Measurements from ENCODE around the gene TBATA. TPM values are rescaled to one million over a fixed set of nuclear protein-coding genes. Genes with fewer than 3 reads are reported as not detected.
"Not testable (repeated sequence)": the region's sequence is repeated elsewhere in the genome, so short reads cannot be mapped to it uniquely, and the experiment has no call there.

Gene TBATA
- total RNA-seq, 1 donor: not detected

DNA sequence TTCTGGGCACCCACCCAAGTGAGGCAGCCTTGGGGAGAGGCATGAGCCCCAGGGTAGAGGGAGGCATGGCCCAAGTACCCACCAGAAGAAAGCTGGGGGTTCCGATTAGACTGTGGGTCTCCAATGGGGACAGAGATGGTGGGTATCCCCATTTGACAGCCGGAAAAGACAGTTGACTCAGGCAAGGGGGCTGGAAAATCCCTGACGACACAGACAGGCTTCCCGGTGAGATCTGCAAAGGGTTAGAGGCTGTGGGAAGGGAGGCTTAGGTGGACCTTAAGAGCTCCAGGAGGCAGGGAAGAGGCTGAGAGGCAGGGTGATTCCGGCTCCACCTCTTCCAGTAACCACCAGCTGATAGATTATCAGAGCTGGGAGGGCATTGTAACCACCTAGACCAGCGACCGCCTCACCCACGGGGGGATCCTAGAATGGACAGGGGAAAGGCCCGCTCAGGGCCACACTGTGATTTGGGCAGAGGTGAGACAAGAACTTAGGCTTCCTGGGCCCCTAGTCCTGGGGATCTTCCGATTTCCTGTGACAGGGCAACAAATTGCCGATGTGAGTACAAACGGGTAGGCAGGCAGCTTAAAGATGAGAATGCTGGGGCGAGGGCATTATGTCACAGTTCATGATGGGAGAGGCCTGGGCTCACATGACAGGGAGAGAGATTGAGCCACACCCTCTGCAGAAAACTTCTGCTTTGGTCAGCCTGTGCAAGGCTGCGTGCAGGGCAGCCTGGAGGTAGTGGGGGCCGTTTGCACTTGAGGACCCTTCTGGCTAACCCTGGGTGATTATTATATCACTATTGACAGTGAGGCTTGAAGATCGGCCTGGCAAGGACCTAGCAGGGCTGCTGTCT lies 5.4 kb downstream of the TBATA start:
- no peak for DNase-seq (ENCODE audit: low read depth in 2 of 3, low spot score in 2 of 3)

DNA sequence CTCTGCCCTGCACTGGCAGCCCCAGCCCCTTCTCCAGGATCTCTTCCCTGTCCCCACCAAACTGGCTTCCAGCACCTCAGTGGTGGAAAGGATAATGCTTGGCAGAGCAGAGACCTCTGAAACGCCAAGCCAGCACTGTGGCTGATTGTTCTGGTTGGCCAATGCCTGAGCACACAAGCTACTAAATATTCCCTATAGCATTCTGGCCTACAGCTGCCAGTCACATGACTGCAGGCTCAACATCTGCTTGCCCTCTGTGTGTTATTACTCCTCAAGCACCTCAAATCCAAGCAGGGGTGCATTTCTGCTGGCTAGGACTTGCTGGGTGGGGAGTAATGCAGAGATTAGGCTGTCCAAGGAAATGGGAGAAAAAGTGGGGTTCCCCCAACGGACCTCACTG lies 6.1 kb downstream of the TBATA start:
- no peak for DNase-seq (ENCODE audit: low read depth in 2 of 3, low spot score in 2 of 3)

DNA sequence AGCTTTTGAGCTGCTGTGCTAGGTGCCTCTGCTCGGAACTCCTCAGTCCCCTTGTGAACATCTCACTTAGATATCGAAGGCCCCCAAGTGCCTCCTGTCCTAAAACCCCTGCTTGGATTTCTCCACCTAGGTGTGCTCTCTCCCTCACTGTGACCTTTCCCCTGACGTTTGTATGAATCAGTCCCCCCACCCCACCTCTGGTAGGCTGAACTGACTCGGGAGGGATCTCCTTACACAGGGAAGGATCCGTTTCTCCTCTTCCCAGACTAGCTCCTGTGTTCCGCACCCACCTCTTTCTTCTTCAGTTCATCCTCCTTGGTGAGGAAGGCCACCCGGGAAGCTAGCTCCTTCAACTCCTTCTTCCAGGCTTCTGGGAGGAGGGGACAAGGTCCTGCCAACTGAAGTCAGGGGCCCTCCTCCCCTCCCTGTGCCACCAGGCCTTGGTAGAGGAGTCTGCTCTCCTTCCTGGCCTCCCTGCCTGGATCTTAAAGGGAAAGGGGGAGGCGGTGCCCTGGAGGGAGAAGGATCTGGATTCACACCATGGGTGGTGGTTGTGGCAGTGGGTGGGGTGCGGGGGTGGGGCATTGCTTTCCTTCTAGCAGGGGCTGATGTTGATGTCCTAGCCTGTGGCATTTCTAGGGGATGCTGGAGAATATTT lies 6.8 kb downstream of the TBATA start:
- DNase-seq (ENCODE audit: low read depth in 2 of 3, low spot score in 2 of 3): no peak

- no peak for DNase-seq (ENCODE audit: low read depth in 2 of 3, low spot score in 2 of 3)
Measured at GRCh38 chr10:70777063-70777875, 7.9 kb downstream of the TBATA start.

DNA sequence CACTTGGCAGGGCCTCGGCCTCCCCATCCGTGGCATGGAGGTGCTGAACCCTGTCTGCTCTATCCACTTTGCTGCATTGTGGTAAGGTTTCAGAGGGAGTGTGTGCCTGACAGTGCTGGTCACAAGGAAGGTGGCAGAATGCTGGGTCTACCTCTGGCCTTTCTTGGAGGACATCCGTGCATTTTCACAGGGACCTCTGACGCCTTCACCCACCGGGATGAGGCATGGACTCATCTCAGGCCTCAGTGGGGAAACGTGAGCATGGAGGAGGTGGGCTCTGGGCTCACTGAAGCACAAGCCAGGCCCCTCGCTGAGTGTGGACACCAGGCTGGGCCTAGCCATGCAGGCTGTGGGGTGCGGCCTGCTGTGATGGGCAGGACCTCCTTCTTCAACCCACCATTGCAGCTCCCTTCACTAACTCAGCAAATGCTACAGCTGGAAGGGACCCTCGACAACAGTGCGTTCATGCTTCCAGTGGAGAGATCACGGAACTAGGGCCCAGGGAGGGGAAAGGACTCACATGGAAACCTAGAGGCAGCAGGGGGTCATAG lies 8.6 kb downstream of the TBATA start:
- no peak for DNase-seq (ENCODE audit: low read depth in 2 of 3, low spot score in 2 of 3)

DNA sequence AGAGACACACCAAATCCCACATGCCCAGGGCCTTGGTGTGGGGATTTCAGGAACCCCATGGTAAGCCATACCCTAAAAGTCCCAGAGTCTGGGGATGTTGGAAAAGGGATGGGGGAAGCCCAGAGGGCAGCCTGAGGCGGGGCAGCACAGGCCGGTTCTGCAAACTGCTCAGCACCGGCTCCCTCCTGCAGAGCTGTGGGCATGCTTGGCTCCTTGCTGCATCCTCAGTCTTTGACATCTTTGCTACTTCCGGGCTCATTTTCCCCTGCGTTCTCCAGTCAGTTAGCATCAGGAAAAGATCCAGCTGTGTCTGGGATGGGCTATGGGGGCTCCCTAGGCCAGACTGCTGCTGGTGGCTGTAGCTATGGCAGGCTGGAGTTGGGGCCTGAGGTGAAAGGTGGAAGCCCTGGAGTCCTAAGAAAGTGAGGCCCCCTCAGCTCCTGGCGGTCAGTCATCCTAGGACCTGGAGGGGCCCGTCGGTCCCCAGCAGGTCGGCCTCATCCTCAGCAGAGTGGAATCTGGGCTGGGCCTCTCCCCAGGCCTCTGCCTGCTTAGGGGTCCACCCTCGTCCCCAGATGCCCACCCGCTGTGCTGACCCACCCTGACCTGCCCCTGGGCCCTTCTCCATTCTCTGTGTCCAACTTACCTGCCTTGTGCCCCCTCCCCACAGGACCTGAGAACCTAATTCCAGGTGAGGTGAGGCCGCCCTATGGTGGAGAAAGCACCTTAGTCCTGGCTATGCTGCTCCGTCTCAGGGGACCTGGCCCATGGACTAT lies 9.3 kb downstream of the TBATA start:
- DNase-seq (ENCODE audit: low read depth in 2 of 3, low spot score in 2 of 3): no peak

DNA sequence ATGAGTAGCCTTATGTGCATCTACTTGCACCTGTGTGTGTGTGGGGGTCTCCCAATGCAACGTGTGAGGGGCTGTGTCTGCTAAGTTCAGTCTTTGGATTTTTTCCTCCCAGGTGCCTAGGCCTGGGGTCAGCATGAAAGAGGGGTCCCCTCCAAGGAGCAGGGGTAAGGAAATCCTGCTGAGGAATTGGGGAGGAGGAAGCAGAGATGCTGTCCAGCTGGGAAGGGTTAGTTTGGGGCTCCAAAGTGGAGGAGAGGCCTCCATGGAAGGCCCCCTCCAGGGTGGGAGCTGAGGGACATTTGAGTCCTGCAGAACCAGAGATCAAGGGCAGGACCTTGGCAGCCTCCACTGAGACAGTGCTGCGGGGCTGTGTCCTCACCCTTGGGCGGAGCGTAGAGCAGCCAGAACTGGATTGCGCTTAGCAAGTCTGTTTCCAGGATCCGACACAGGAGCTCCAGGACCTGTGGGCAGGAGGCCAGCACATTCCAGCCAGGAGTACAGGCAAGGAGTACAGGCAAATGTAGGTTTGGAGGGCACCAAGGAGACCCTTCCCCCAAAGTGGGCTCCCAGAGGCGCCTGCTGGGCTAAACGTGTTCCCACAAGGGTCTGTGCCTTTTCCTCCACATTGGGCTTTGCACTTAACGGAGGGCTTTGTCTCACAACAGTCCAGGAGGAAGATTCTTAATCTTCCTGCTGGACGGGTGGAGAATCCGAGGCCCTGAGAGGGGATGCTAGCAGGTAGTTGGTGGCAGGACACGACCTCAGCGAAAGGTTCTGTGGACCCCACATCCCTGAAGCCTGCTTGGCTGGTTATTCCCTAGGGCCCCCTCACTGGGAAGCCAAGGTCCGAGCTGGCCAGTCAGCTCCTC lies 10.1 kb downstream of the TBATA start:
- DNase-seq (ENCODE audit: low read depth in 2 of 3, low spot score in 2 of 3): no peak

- DNase-seq (ENCODE audit: low read depth in 2 of 3, low spot score in 2 of 3): no peak
Measured at GRCh38 chr10:70773965-70774809, 11.0 kb downstream of the TBATA start.

- no peak for DNase-seq (ENCODE audit: low read depth in 2 of 3, low spot score in 2 of 3)
Measured at GRCh38 chr10:70773461-70773860, 11.7 kb downstream of the TBATA start.

DNA sequence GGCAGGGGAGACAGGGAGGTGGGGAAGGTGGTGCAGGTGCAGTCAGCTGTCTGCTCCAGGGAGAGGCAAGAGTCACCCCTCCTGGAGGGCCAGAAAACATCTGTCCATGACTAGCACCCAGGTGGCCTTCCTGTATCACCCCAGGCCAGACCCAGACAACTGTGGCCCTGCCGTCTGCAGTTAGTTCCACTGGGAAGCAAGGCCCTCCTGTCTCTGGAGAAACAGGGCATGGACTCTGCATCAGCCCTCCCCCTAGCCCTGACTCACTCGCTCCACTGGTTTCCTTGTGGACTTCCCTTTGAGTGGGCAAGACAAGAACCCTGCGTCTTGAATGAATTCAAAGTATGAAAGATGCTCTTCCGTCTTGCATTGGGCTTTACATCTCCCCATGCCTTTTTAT lies 12.6 kb downstream of the TBATA start:
- DNase-seq (ENCODE audit: low read depth in 2 of 3, low spot score in 2 of 3): no peak

GRCh38 chr10:70771311-70772194 lies 13.6 kb downstream of the TBATA start:
- no peak for DNase-seq (ENCODE audit: low read depth in 2 of 3, low spot score in 2 of 3)

GRCh38 chr10:70770516-70770915 lies 14.7 kb downstream of the TBATA start:
- DNase-seq (ENCODE audit: low read depth in 2 of 3, low spot score in 2 of 3): not testable (repeated sequence)

DNA sequence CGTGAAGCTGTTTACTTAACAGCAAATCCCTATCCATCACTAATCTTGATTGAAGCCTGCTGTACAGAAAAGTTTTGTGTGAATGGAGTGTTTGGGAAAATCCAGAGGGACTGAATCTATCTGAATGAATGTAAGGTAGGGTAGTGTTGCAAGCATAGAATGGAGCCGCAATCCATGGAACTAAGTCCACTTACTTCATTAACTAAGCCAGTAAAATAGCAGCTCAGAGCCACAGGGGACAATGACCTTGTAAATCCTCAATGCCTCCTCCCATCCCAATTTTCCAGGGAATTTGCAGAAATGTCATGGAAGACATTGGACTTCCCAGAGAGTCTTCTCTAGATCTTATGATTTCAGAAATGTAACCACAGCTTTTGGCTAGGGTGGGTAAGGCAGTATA lies 15.2 kb downstream of the TBATA start:
- no peak for DNase-seq (ENCODE audit: low read depth in 2 of 3, low spot score in 2 of 3)

- no peak for DNase-seq (ENCODE audit: low read depth in 2 of 3, low spot score in 2 of 3)
Measured at GRCh38 chr10:70769121-70769520, 16.1 kb downstream of the TBATA start.

GRCh38 chr10:70768026-70768685 lies 17.0 kb downstream of the TBATA start:
- not testable (repeated sequence) for DNase-seq (ENCODE audit: low read depth in 2 of 3, low spot score in 2 of 3)

- DNase-seq (ENCODE audit: low read depth in 2 of 3, low spot score in 2 of 3): no peak
Measured at GRCh38 chr10:70765794-70766594, 19.2 kb downstream of the TBATA start.
